H1 (cell line): ENCODE results near the gene PSME1.

ENCODE experiments used
- CEBPB ChIP-seq: IDR thresholded peaks from 2 replicates; pipeline ENCODE4 v1.6.1; 2012; ENCODE audit warnings: low read depth, low read length
- CHD7 ChIP-seq: fragments of 300-600 bp; sonication (generic); IDR thresholded peaks from 2 replicates; pipeline ENCODE4 v1.7.1; 2012; ENCODE audit warnings: low read length, moderate library complexity, mild to moderate bottlenecking, inconsistent platforms; ENCODE audit not compliant: insufficient replicate concordance
- CTCF ChIP-seq, 3 experiments: IDR thresholded peaks; 1 replicate in 2 of 3; 2 replicates in 1 of 3; pipeline versions ENCODE4 v1.5.1 to v1.6.1; 2011; ENCODE audit warnings: low read length in 3 of 3, mild to moderate bottlenecking in 3 of 3, inconsistent platforms in 2 of 3, low read depth in 1 of 3, moderate library complexity in 1 of 3; ENCODE audit not compliant: insufficient read depth in 1 of 3; ENCODE audit errors: control extremely low read depth in 1 of 3
- EP300 ChIP-seq, 2 experiments: IDR thresholded peaks; 1 replicate in 1 of 2; 2 replicates in 1 of 2; pipeline ENCODE4 v1.6.1; 2011 to 2012; ENCODE audit warnings: low read depth in 2 of 2, low read length in 2 of 2, mild to moderate bottlenecking in 2 of 2, borderline replicate concordance in 1 of 2, inconsistent platforms in 1 of 2, moderate library complexity in 1 of 2
- EZH2 ChIP-seq: fragments of 200-600 bp; sonication (generic); IDR thresholded peaks from 2 replicates; pipeline ENCODE4 v1.7.1; 2012; ENCODE audit warnings: low read depth, mild to moderate bottlenecking, moderate library complexity, low read length, inconsistent platforms; ENCODE audit not compliant: severe bottlenecking
- KDM1A ChIP-seq: fragments of 200-600, 300-600 bp; sonication (generic); IDR thresholded peaks from 2 replicates; pipeline ENCODE4 v1.7.1; 2016; ENCODE audit warnings: mild to moderate bottlenecking, low read length, borderline replicate concordance
- POLR2A ChIP-seq, 2 experiments: IDR thresholded peaks; 1 replicate in 1 of 2; 2 replicates in 1 of 2; pipeline ENCODE4 v1.6.1; 2011; ENCODE audit warnings: low read depth in 2 of 2, low read length in 2 of 2, mild to moderate bottlenecking in 2 of 2; ENCODE audit errors: control extremely low read depth in 1 of 2
- SUZ12 ChIP-seq: fragments of 200-600 bp; sonication (generic); IDR thresholded peaks from 2 replicates; pipeline ENCODE4 v1.6.1; 2012; ENCODE audit warnings: mild to moderate bottlenecking, inconsistent platforms, low read length, moderate library complexity, mixed read lengths
- TAF1 ChIP-seq: IDR thresholded peaks from 2 replicates; pipeline ENCODE4 v1.6.1; 2011; ENCODE audit warnings: mild to moderate bottlenecking, low read depth, low read length
- USF2 ChIP-seq: IDR thresholded peaks from 2 replicates; pipeline ENCODE4 v1.6.1; 2011; ENCODE audit warnings: low read length, improper control_type of control experiment
- ZNF274 ChIP-seq: IDR thresholded peaks from 2 replicates; pipeline ENCODE4 v1.7.0; 2012; ENCODE audit warnings: low read length, borderline replicate concordance; ENCODE audit errors: extremely low read depth

- TF ChIP-seq CTCF (IDR thresholded peaks at IDR 0.05; ENCODE audit: control extremely low read depth in 1 of 3, insufficient read depth in 1 of 3, low read depth in 1 of 3, low read length in 3 of 3) = no peak
- no peak for TF ChIP-seq TAF1
- no peak for TF ChIP-seq SUZ12
- TF ChIP-seq ZNF274 = no peak
- no peak for TF ChIP-seq CEBPB
- TF ChIP-seq USF2 = no peak
- TF ChIP-seq POLR2A (IDR thresholded peaks at IDR 0.05; ENCODE audit: control extremely low read depth in 1 of 2, low read depth in 2 of 2, low read length in 2 of 2) = no peak
- TF ChIP-seq CHD7 = no peak
- TF ChIP-seq EZH2 = no peak
- TF ChIP-seq KDM1A = no peak
- TF ChIP-seq EP300 (IDR thresholded peaks at IDR 0.05; ENCODE audit: borderline replicate concordance in 1 of 2, low read depth in 2 of 2, low read length in 2 of 2) = no peak
Measured at GRCh38 chr14:24089890-24090289, 46.1 kb upstream of the PSME1 start.
